ENCODE results near the gene BAIAP2. TPM values are rescaled to one million over a fixed set of nuclear protein-coding genes. Genes with fewer than 3 reads are reported as not detected.
"Not testable (repeated sequence)": the region's sequence is repeated elsewhere in the genome, so short reads cannot be mapped to it uniquely, and the experiment has no call there.

The BAIAP2 gene
- total RNA-seq, 1 donor from 2014 or later, result 34.7 TPM

GRCh38 chr17:81073967-81074839 is 39.3 kb downstream of the BAIAP2 start:
- DNase-seq, result no peak

GRCh38 chr17:81074875-81075274 is 39.9 kb downstream of the BAIAP2 start:
- intact Hi-C loops (cut with DNase I), result no loop called here
- ATAC-seq (ENCODE audit: poor library complexity) (no peak), DNase-seq (no peak)

More at GRCh38 chr17:81073967-81074839, 39.3 kb downstream of the BAIAP2 start:
- no peak for ATAC-seq (ENCODE audit: poor library complexity)
- intact Hi-C loops (cut with DNase I), result no loop called here

- intact Hi-C loops (cut with DNase I), result no loop called here
- ATAC-seq (ENCODE audit: poor library complexity) (no peak), DNase-seq (no peak)
These were observed 40.4 kb downstream of the BAIAP2 start for GRCh38 chr17:81075307-81075706.

DNA sequence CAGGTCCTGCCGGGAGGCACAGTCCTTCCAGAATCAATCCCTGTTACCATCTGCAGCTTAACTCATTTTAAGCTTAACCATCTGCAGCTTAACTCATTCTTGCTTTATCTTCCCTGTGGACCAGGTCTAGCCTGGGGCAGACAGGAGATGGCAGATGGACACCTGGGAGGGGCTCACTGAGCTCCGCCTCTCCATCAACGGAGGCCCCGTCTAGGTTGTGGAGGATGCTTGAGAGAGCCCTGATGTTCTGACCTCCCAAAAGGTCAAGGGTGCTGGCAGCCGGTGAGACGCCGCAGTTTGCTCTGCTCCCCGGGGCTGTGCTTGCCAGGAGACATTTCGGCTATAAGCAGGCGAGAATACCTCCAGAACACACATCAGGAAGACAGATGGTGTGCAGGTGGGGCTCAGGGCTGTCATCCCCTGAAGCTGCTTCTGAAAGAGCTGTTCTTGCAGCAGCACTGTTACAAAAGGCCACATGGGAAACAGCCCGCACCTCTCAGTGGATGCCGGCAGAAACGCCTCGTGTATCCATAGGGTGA is 41.3 kb downstream of the BAIAP2 start:
- no peak for ATAC-seq (ENCODE audit: poor library complexity)
- intact Hi-C loops (cut with DNase I), result no loop called here
- no peak for DNase-seq

- intact Hi-C loops (cut with DNase I); ATAC-seq (ENCODE audit: poor library complexity); DNase-seq: not testable (repeated sequence)
These were observed 43.3 kb downstream of the BAIAP2 start for GRCh38 chr17:81078026-81078913.

DNA sequence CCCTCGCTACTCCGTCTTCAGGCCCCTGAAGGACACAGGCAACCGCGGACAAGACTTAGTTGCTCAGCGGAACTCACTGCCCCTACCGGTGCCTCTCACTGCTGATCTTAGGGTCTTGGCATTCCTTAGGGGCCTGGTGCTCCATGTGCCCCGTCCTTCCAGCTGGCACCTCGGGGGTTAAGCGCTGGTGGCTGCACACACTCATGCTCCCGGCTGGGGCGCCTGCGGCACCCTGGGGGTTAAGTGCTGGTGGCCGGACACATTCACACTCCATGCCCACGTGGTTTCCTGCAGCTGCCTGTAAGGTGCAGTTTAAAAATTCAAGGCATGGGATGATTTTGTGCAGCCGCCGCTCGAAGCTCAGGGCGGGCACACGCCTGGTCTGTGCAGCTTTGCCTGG is 45.1 kb downstream of the BAIAP2 start:
- DNase-seq (no peak), ATAC-seq (ENCODE audit: poor library complexity) (no peak)
- intact Hi-C loops (cut with DNase I), result no loop called here

DNA sequence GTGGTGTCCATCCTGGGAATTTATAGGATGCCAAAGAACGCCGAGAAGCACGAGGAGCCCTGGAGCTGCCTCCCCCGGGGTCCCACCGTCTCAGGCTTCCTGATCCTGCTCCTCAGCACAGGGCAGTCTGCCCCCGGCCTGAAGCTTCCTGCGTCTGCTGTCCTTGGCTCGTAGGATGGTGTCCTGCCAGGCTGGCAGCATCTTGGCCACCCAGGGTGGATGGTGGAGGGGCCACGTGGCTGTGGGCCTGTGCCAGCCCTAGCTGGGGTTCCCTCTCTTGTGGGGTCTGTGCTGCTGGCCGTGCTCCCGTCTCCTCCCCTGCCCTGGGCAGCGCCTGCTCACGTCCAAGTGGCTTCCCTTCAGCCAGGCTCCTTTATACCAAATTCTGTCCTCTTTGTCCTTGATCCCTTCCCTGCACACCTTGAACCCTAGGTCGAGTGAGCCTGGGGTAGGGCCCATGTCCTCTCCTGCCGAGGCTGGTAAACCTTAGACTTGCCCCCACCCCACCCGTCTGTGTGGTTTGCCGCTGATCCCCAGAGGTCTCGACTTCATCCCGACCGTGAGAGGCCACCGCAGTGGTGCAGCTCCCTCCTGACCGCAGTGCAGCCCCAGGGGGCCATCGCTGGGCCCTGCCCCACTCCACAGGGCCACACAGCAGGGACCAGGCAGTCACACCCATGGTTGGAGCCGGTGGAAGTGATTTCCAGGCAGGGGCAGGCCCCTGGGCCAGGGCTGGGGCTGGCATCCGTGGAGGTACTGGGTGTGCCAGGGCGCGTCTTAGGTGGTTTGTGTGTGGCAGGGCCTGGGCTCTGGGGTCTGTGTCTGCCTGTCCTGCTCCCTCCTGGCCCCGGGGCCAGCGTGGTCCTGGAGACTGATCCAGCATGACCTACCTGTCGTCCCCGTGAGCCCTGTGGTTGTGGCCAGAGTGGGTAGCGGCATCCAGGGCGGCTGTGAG is 46.5 kb downstream of the BAIAP2 start:
- DNase-seq, result no peak
- no peak for ATAC-seq (ENCODE audit: poor library complexity)
- intact Hi-C loops (cut with DNase I), result no loop called here

GRCh38 chr17:81082177-81083073 is 47.5 kb downstream of the BAIAP2 start:
- DNase-seq (peak; percentile 73), ATAC-seq (ENCODE audit: poor library complexity) (peak; percentile 79)
- intact Hi-C loops (cut with DNase I), result no loop called here

GRCh38 chr17:81083125-81083765 is 48.3 kb downstream of the BAIAP2 start:
- intact Hi-C loops (cut with DNase I), result no loop called here
- peak; percentile 2 for ATAC-seq (ENCODE audit: poor library complexity)
- DNase-seq, result peak; percentile 63

DNA sequence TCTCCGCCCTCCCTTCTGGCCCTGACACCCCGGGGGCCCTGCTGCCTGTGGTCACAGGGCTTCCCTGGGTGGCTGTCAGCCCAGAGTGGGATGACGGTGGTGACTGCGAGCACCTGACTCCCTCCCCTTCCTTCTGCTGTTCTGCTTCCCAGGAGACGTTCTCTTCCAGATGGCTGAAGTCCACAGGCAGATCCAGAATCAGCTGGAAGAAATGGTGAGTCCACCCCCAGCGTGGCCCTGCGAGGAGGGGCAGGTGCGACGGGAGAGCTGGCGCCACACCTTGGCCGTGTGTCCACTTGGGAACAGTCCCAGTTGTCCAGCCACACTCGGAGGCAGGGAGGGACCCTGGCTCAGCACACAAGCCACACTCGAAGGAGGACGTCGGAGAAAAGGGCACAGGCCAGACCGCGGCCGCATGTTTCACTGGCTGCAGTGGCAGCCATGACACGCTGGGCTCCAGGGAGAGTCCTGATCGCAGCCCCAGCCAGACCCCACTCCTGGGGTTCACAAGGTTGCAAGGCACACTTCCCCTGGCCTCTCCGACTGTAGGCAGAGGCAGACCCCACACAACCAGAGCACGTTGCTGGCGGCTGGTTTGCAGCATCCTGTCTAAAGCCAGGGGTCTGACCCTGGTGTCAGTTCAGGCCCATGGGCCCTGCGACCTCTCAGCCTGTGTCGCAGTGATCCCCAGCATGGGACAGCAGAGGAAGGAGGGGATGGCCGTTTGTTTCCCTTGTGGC is 49.9 kb downstream of the BAIAP2 start:
- ATAC-seq (ENCODE audit: poor library complexity) (peak; percentile 42), DNase-seq (no peak)
- intact Hi-C loops (cut with DNase I), result no loop called here

- no peak for DNase-seq
- intact Hi-C loops (cut with DNase I), result no loop called here
- ATAC-seq (ENCODE audit: poor library complexity), result no peak
These were observed 50.5 kb downstream of the BAIAP2 start for GRCh38 chr17:81085420-81085911.

GRCh38 chr17:81086789-81087551 is 52.0 kb downstream of the BAIAP2 start:
- no peak for DNase-seq
- intact Hi-C loops (cut with DNase I), result no loop called here
- no peak for ATAC-seq (ENCODE audit: poor library complexity)

DNA sequence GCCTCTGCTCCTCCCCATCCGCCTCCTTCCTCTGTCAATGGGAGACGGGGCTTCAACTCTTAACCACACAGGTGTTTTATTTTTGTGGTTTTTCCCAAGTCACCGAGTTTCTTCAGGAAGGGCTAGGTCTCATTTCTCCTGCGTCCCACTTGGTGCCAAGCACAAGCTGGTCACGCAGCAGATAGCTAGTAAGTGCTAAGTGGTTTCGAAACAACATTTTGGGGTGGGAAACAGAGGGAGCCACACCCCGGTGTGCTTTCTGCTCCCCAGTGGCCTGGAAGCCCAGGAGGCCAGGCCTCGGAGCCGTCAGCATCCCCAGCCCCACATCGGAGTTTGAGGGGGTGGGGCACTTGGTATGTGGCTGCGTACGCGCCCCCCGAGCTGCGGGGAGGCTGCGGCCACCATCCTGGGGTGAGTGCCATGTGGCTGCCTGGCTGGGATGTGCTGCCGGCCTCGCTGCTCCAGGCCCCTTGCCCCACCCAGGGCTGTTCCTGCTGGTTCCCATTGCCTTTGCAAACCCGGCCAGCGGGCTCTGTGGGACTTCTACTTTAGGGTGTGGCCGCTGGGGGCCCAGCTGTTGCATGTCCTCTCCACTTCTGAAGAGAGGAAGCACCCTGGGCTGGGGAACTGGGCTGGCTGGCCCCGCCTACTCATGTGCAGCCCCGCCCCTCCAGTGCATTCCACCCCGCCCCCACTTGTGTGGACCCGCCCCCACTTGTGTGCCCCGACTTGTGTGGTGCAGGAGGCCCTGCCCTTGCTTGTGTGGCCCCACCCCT is 55.6 kb downstream of the BAIAP2 start:
- peak; percentile 64 for ATAC-seq (ENCODE audit: poor library complexity)

DNA sequence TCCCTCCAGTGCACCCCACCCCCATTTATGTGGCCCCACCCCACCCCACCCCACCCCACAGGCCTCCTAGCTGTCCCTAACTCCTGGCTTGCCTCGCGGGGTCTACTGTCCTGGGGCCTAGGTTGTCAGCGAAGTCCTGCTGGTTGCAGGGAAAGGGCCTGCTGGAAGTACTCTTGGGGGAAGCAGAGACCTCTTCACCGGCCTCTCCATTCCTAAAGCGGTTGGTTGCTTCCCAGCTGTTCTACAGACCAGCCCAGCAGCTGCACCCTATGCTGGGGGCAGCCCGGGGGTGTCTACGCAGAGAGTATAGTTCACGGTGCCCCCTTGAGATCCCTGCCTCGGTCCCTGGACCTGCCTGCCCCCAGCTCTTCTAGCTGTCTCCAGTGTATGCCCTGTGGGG is 56.2 kb downstream of the BAIAP2 start:
- DNase-seq (no peak), ATAC-seq (ENCODE audit: poor library complexity) (no peak)
- intact Hi-C loops (cut with DNase I), result no loop called here

More for the DNA sequence above, 55.6 kb downstream of the BAIAP2 start:
- DNase-seq, result peak; percentile 85
- intact Hi-C loops (cut with DNase I), result no loop called here

Measured in Right ventricle myocardium superior (tissue), 1 donor.